VCaP (cell line): ENCODE results near the gene GAS2L1.

Source experiments
- H3K27ac ChIP-seq: fragments of 450-650 bp; 2 replicates; pipeline ENCODE4 v1.5.1; 2017
- CTCF ChIP-seq: fragments of 450-650 bp; conservative IDR thresholded peaks from 2 replicates; pipeline ENCODE4 v1.5.1; 2017; ENCODE audit warnings: mild to moderate bottlenecking, moderate library complexity

Gene GAS2L1

DNA sequence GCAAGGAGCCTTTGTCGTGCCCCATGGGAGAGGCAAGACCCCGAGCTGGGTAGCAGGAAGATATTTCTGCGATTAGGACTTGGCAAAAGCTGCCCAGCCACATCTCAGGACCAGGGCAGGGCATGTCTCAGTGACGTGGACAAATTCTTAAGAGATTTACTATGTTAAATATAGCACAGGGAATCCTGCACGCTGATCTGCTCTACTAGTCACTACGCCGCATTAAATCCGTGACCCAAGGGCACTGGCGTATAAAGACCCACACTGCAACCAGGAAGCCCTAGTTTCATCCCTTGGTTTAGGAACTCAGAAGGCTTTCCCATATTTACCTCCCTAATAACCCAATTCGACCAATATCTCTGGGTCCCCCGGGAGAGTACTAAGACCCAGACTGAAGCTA is 46.8 kb downstream of the GAS2L1 start:
- no peak overlapping the region for H3K27ac ChIP-seq
- TF ChIP-seq CTCF: no peak

GRCh38 chr22:29353860-29354259 is 47.4 kb downstream of the GAS2L1 start:
- no peak overlapping the region for H3K27ac ChIP-seq
- no peak for TF ChIP-seq CTCF

- H3K27ac ChIP-seq: peak overlapping the region; percentile 87; the same call in 1 of the 2 replicates
These were observed 50.9 kb downstream of the GAS2L1 start for GRCh38 chr22:29357193-29357890.

GRCh38 chr22:29359469-29359868 is 53.0 kb downstream of the GAS2L1 start:
- peak; percentile 89 for TF ChIP-seq CTCF
- H3K27ac ChIP-seq: peak overlapping the region; percentile 87
